ENCODE data around the gene TEX53.

Gene TEX53

DNA sequence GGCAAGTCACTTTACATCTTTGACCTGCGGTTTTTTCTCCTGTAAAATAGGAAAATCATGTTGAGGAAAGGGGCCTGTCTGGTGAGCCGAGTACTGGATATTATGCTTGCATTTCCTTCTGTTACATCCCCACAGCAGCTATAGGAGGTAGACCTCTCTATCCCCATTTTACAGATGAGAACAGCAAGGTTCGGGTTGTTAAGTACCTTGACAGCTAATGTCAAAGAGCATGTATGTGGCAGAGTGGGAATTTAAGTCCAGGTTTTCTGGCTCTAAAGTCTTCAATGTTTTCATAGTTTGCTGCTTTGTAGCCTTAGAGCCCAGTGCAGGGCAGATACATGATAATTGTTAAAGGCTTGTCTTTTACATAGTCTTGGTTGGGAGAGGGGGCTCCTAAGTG lies 43.7 kb downstream of the TEX53 start:
- CTCF ChIA-PET = interaction anchor here (1.0 to 5.6 kb wide), 6 partner anchors 10 to 127 kb away, joined by 3 to 28 read pairs (median 4); partner anchors contain the start of gene ATP6V1G1
- no peak for DNase-seq (ENCODE audit: extremely low spot score)
- POLR2A ChIA-PET = interaction anchor here (0.6 kb wide), 1 partner anchor 212 kb away, joined by 8 read pairs; no protein-coding TSS in a partner anchor
- TF ChIP-seq, protein P1, sequence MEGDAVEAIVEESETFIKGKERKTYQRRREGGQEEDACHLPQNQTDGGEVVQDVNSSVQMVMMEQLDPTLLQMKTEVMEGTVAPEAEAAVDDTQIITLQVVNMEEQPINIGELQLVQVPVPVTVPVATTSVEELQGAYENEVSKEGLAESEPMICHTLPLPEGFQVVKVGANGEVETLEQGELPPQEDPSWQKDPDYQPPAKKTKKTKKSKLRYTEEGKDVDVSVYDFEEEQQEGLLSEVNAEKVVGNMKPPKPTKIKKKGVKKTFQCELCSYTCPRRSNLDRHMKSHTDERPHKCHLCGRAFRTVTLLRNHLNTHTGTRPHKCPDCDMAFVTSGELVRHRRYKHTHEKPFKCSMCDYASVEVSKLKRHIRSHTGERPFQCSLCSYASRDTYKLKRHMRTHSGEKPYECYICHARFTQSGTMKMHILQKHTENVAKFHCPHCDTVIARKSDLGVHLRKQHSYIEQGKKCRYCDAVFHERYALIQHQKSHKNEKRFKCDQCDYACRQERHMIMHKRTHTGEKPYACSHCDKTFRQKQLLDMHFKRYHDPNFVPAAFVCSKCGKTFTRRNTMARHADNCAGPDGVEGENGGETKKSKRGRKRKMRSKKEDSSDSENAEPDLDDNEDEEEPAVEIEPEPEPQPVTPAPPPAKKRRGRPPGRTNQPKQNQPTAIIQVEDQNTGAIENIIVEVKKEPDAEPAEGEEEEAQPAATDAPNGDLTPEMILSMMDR (IDR thresholded peaks at IDR 0.05; ENCODE audit: control extremely low read depth, extremely low read depth, low read depth, missing control alignments) = no peak

DNA sequence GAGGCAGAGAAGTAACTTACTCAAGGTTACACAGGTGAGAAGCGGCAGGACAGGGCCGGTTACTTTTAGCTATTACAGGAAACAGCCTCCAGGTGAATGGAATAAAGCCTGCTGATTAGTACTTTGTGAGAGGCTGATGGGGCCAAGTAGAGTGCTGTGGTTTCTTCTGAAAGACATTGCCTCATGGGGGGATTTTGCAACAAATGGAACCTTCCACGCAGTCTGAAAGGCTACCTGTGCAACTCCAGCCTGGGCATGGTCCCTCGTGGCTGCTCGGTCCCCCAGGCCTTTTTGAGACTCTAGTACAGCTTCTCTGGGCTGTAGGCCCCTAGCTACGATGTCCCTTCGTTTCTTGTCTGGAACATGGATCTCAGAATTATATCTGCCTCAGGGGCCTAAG lies 44.5 kb downstream of the TEX53 start:
- TF ChIP-seq, protein P1 (IDR thresholded peaks at IDR 0.05; ENCODE audit: control extremely low read depth, extremely low read depth, low read depth, missing control alignments) = no peak
- ChIA-PET CTCF (interaction anchor here (1.3 to 5.6 kb wide), 6 partner anchors 21 to 208 kb away, joined by 3 to 28 read pairs (median 4); partner anchors contain the start of gene ATP6V1G1), POLR2A (interaction anchor here (0.8 kb wide), 1 partner anchor 26 kb away, joined by 3 read pairs; the partner anchor contains the start of gene ATP6V1G1)
- no peak for DNase-seq (ENCODE audit: extremely low spot score)

DNA sequence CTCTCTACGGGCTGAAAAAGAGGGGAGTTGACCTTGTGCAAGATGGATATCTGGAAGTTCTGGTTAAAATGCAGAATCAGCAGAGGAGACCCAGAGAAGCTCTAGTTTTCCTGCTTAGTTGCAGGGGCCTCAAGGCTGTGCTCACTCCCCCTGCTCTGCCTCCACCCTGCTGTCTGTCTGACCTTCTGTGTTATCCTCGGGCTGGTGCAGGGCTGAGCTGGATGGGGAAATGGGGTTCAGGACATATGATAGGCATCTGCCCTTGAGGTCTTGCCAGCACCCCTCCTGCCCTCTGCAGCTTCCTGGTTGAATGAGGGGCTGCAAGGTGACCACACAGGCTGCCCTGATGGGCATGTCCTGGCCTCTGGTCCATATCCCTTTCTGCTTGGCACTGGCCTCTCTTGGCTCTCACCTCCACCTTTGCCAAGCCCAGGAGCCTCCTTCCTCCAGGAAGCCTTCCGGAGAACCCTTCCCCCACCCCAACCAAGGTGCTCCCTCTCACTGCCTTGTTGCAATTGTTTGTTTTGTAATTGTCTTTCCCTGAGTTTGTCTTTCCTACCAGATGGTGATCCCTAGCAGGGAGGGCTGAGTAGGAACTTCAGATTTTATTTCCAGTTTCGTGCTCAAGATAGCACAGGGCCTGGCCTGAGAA lies 45.2 kb downstream of the TEX53 start:
- CTCF ChIA-PET = interaction anchor here (0.9 to 5.6 kb wide), 10 partner anchors 8 to 207 kb away, joined by 3 to 28 read pairs (median 4); no protein-coding TSS in a partner anchor

DNA sequence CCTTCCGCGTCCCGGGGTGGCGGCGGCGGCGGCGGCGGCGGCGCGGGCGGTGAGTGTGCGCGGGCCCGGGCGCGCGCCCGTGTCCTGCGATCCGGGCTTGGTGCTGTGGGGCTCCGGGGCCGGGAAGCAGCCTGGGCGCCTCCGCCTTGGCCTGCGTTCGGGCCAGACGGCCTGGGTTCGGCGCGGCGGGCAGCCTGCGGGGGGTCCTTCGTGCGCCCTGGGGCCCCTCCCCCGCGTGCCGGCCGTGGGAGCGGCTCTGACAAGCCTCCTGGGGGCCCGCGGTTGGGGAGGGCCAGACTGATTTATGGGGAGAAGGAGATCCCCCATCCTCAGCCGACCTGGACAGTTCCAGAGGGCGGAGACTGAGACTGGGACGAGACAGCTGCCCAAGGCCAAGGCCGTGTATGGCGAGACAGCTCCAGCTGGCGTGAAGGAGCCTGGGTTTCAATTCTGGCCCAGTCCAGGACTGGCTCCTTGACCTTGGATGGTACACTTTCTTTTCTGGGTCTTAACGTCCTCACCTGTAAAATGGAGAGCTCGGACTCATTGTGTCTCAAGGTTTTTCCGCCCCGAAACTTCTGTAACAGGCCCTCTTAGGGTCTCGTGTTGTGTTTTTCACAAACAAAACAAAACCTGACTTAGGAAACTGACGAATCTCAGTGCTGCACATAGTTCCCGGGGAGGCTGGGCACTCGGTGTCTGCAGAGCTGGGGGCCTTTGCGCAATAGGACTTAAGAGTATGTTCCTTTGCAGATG lies 45.9 kb downstream of the TEX53 start:
- peak; percentile 48 for DNase-seq (ENCODE audit: extremely low spot score)
- ChIA-PET CTCF (interaction anchor here (0.9 to 5.6 kb wide), 8 partner anchors 9 to 206 kb away, joined by 3 to 28 read pairs (median 4); no protein-coding TSS in a partner anchor), POLR2A (no interaction called here)
- TF ChIP-seq, protein P1 (IDR thresholded peaks at IDR 0.05; ENCODE audit: control extremely low read depth, extremely low read depth, low read depth, missing control alignments) = no peak

More for the DNA sequence above, 45.2 kb downstream of the TEX53 start:
- DNase-seq (ENCODE audit: extremely low spot score) = no peak
- TF ChIP-seq, protein P1 (IDR thresholded peaks at IDR 0.05; ENCODE audit: control extremely low read depth, extremely low read depth, low read depth, missing control alignments) = no peak
- POLR2A ChIA-PET = interaction anchor here (0.8 kb wide), 1 partner anchor 25 kb away, joined by 3 read pairs; the partner anchor contains the start of gene ATP6V1G1

DNA sequence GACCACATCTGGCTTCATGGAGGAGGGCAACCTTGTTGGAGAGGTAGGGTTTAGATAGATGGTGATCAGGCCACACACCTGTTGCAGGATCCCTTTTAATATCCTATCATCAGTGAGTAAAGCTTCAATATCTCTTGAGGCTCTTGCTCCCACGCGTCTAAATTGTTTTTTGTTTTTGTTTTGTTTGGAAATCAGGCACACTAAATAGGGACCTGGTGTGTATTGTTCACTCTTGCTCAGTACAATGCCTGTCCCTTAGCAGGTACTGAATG lies 49.1 kb downstream of the TEX53 start:
- TF ChIP-seq, protein P1 (IDR thresholded peaks at IDR 0.05; ENCODE audit: control extremely low read depth, extremely low read depth, low read depth, missing control alignments) = no peak
- POLR2A ChIA-PET = no interaction called here
- CTCF ChIA-PET = interaction anchor here (1.0 to 7.0 kb wide), 4 partner anchors 10 to 73 kb away, joined by 3 to 65 read pairs (median 4); partner anchors contain the start of gene ATP6V1G1
- DNase-seq (ENCODE audit: extremely low spot score) = no peak

DNA sequence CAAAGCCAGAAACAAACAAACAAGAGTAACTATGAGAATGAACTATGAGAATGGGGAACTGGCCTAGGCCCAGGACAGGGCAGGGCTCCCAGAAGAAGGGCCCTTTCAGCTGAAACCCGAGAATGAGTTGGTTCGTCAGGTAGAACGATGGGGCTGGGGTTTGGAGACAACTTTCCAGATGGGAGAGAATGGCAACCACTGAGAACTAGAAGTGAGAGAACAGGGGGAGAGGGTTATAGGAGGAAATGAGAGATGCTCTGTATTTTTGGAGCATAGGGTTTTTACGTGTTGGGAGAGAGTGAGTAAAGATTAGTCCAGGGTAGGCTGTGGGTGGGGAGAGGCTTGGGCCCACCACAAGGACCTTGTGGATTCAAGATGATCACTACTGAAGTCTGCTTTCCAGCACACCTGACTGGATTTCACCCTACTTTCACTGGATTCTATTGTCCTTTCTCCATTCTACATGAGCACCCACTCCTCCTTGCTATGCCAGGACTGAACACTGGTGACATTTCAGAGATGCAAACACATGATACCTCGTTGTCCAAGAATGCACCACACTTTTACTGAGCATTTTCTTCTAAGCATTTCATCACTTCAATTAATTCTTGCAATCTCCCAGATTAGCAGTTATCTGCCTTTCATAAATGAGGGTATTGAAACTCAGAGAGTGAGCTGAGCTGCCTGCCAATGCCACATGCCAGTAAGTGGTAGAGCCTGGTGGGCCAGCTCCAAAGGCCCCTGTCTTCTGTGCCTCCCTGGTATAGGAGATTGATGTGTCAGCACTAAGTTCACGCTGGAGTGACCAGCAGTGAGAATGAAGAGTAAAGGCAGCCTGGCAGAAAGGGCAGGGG lies 49.7 kb downstream of the TEX53 start:
- POLR2A ChIA-PET = no interaction called here
- CTCF ChIA-PET = interaction anchor here (1.0 to 7.0 kb wide), 8 partner anchors 9 to 212 kb away, joined by 3 to 65 read pairs (median 3); partner anchors contain the start of gene ATP6V1G1
- DNase-seq (ENCODE audit: extremely low spot score) = peak; percentile 54
- TF ChIP-seq, protein P1 (IDR thresholded peaks at IDR 0.05; ENCODE audit: control extremely low read depth, extremely low read depth, low read depth, missing control alignments) = no peak

All from GM10248 (cell line).